ENCODE data around the gene MCUB.
"Not testable (repeated sequence)": the region's sequence is repeated elsewhere in the genome, so short reads cannot be mapped to it uniquely, and the experiment has no call there.

DNA sequence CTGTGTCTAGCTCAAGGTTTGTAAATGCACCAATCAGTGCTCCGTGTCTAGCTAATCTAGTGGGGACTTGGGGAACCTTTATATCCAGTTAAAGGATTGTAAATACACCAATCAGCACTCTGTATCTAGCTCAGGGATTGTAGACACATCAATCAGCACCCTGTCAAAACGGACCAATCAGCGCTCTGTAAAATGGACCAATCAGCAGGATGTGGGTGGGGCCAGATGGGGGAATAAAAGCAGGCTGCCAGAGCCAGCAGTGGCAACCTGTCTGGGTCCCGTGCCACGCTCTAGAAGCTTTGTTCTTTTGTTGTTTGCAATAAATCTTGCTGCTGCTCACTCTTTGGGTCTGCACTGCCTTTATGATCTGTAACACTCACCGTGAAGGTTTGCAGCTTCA is 2.0 kb upstream of the MCUB start:
- TF ChIP-seq, protein P1, sequence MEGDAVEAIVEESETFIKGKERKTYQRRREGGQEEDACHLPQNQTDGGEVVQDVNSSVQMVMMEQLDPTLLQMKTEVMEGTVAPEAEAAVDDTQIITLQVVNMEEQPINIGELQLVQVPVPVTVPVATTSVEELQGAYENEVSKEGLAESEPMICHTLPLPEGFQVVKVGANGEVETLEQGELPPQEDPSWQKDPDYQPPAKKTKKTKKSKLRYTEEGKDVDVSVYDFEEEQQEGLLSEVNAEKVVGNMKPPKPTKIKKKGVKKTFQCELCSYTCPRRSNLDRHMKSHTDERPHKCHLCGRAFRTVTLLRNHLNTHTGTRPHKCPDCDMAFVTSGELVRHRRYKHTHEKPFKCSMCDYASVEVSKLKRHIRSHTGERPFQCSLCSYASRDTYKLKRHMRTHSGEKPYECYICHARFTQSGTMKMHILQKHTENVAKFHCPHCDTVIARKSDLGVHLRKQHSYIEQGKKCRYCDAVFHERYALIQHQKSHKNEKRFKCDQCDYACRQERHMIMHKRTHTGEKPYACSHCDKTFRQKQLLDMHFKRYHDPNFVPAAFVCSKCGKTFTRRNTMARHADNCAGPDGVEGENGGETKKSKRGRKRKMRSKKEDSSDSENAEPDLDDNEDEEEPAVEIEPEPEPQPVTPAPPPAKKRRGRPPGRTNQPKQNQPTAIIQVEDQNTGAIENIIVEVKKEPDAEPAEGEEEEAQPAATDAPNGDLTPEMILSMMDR (IDR thresholded peaks at IDR 0.05; ENCODE audit: extremely low read depth in 1 of 2, insufficient read depth in 1 of 2, low read depth in 1 of 2, low read length in 2 of 2): not testable (repeated sequence)
- not testable (repeated sequence) for TF ChIP-seq POLR2A (IDR thresholded peaks at IDR 0.05; ENCODE audit: low read depth, low read length); POLR2AphosphoS5 (IDR thresholded peaks at IDR 0.05; ENCODE audit: insufficient read depth, low read depth, low read length)

All from endothelial cell of umbilical vein (primary cell).